Stimulated activated CD4-positive, alpha-beta T cell treated with anti-CD3 and anti-CD28 coated beads, Interleukin-1b, Interleukin-23, amount 100 ng/mL, for 4 hours (primary cell): ENCODE measurements around the gene HOXC10.

ENCODE experiments used
- DNase-seq, 2 donors: peaks; one replicate each; pipeline ENCODE4 v3.0.0-alpha.2; 2020; ENCODE audit warnings: low read depth in 2 of 2

The HOXC10 gene

DNA sequence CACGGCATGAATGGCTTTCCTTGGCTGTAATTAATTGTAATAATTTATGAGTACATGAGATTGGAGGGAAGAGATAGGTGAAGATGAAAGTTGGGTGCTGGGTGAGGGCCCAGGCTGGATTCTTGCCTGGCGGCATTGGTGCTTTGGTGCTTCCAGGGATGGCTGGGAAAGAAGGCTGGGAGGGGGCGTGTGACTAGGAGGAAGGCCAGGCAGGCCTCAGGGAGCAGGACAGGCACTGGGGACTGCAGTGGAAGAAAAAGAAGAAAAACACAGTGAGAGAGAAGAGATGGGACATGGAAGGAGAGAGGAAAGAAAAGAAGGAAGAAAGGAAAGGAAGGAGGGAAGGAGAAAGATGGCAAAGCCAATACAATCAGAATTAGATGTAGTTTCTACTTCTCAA is 18.7 kb downstream of the HOXC10 start:
- no peak for DNase-seq

- DNase-seq = no peak
Measured at GRCh38 chr12:54004063-54004840, 19.3 kb downstream of the HOXC10 start.

DNA sequence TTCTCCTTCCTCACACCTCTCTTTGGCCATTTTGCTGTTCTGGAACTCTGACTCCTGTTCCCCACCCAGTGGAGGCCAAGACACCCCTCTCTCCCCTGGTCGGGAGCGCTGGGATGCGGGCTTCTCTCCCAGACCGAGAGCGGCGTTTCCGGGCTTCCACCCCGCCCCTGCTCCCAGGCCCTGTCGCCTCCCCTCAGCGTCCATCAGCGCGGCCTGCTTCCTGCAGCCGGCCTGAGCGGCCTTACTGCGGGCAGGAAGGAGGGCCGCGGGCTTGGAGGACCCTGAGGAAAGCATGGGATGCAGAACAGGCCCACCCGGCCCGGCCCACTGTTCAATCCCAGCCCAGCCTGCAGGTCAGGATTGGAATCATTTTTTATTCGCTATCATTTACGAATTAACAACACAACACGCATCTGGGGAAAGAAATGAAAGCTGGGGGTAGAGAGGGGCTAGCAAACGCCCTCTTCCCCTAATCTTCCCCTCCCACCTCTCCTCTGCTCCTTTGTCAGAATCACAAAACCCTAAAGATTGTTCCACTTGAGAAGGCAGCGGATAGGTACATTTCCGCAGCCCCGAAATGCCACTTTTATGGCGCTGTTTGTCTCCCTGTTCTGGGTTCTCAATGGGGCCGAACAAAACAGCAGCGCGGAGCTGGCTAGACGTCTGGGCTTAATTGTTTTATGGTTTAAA is 20.0 kb downstream of the HOXC10 start:
- DNase-seq = no peak

- DNase-seq = no peak
Measured at GRCh38 chr12:54005531-54005852, 20.5 kb downstream of the HOXC10 start.

DNA sequence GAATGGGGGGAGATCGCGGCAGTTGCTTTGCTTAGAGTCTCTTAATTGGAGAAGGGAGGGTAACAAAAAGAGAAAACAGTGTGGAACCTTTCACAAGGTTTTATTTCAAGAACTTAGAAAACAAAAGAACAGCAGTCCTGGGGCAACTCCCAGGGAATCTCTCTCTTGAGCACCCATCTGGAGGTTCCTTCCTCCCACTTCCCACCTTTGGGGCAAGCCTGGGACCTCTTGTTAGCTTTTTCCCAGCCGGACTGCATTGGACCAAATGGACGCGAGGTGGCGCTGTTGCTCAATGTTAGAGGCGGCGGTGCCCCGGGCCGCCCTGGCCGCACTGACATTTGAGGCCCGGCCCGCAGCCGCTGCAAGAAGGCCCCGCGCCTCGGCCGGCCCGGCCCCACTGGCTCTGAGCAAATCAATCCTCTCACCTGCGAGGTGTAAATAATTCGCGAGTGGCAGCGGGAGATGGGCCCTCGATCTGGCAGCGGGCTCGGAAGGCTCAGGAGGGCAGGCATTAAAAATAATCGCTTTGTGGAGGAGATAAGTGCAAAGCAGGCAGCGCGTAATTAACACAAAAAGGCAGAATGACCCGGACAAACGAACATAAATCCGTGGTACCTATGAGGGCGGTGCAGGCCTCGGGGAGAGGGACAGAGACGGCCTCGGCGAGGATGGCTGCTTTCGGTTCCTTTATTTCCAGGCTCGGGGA is 21.1 kb downstream of the HOXC10 start:
- peak; percentile 80 to 83 for DNase-seq

GRCh38 chr12:54006559-54007220 is 21.7 kb downstream of the HOXC10 start:
- DNase-seq = no peak

GRCh38 chr12:54007538-54008259 is 22.8 kb downstream of the HOXC10 start:
- DNase-seq = no peak

- no peak for DNase-seq
Measured at GRCh38 chr12:54008260-54008552, 23.3 kb downstream of the HOXC10 start.

GRCh38 chr12:54009171-54010052 is 24.5 kb downstream of the HOXC10 start:
- DNase-seq = peak in 1 of 2 donors; percentile 39

DNA sequence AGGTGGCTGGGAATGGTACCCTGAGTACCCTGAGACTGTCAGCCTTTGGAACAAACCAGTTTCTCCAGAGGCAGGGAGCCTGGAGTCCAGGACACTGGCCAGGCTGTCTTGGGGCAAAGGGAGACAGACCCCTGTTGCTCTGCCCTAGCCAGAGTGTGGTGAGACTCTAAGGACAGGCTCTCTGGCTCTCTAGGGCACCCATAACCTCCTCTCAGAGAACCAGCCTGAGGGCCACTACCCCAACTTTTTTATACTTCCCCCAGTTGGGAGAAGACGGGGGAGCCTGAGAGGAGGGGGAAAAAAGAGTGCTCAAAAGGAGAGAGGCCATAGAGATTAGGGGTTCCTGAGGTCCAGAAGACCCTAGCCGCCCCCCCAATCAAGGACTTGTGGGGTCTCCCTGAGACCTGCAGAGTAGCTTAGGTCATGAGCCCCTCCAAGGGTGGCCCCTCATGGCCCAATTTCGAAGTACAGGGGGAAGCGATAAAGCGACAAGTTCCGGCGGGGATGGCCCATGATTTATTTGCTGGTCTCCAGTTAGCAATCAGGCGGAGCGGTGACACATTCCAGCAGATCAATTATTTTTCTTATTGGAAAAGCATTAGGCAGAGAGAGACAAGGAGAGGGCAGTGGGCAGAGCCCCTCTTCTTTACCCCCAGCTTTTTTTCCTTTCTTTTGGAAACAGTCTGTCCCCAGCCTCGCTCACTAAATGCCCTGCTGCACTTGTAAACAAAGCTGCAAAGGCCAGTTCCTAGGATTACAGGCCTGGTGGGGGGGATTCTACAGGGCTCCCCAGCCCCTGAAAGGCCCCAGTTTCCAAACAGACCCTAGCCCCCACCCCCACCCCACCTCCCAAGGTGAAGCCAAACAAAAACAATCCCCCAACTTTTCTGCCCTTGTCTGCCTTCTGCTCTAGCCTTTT is 25.4 kb downstream of the HOXC10 start:
- no peak for DNase-seq

- no peak for DNase-seq
Measured at GRCh38 chr12:54010972-54011664, 26.2 kb downstream of the HOXC10 start.

DNA sequence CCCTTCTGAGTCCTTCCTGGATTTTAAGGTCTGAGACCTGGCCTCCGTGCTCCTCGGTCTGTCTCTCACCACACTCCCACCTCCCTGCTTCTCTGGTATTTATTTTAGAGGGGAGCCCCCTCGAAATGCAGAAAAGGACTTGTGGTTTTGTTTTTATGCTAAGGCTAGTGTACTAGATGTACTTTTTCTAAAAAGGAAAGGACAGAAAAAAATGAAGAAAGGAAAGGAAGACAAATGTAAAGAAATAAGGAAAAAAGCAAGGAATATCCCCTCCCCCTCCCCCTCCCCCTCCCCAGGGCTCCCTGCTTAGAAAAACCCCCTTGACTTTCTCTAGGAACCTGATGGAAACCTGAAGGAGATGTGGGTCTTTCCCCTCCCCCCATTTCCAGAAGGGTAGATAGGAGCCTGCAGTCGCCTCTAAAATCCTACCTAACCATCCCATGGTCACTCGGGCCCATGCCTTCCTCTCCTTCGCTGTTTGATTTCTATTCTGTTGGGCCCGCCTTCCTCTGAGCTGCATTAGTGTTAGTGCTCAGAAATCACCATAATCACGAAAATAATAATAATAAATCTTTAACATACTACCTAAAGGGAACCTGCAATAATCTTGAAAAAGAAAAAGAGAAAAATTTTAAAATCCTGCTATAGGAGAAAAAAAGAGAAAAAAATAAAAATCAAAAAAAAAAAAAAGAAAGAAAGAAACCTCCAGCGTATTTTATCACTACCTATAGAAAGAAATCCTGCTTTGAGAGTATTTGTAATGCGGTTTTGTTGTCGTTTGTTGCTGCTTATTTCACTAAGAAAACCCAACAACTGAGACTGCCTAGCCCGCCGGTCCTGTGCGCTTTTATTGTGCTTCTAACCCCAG is 27.0 kb downstream of the HOXC10 start:
- no peak for DNase-seq

DNA sequence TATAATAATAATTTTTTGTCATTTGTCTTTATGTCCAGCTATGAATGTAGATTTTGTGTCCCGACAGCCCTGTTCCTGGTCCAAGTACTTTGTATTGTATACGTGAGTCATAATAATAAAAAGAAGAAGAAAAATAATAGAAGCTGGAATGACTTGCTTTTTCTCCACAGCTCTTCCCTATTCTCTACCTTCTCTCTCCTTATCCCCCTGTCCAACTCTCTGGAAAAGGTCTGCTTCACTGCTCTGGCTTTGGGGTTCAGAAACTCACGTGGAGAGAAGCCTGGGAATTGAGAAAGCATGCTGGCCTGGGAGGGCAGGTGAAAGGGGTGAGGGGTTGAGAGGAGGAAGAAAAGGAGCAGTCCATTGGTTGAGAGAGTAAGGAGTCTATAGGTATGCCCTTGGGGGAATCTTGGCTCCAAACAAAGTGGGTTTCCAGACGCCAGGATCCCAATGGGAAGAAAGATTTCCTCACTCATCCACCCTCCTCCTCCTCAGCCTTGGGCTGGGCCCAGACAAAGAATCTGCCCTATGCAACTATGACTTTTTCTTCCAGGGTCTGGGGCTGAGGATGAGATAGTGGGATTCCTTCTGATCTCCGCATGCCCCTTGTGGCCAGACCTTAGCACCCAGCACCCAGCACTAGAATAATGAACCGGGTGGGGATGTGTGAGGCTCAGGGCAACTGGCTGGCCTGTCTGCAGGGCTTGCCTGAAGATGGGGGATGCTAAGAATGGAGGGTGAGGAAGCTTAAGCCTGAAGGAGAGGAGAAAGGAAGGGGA is 27.9 kb downstream of the HOXC10 start:
- no peak for DNase-seq

DNA sequence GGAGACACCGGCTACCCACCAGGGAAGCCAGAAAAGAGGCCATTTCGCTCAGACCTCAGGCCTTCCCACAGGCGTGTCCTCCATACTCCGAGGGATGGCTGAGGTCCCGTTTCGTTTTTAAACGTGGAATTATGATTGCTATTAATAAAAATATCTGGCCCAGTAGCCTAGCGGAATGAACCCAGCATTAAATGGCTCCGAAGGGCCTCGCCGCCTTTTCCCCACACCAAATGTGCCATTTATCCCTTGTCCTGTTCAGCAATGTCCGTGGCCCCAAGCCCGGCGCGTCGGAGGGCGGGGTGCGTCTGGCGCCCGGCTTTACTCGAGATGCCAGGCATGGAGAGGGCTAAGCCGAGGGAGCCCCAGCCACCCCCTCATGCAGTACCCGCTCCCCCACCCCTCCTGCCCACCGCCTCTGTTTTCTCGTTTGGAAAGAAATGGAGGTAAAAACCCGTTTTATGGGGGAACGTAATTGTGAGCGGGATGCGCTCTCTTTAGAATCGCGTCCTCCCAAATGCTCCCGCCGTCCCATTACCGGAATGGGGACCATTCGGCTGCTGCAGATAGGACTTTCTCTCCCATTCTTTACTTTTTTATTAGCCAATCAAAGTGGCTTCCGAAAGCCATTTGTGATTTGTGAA is 29.6 kb downstream of the HOXC10 start:
- DNase-seq = no peak

GRCh38 chr12:54015018-54015931 is 30.3 kb downstream of the HOXC10 start:
- no peak for DNase-seq

DNA sequence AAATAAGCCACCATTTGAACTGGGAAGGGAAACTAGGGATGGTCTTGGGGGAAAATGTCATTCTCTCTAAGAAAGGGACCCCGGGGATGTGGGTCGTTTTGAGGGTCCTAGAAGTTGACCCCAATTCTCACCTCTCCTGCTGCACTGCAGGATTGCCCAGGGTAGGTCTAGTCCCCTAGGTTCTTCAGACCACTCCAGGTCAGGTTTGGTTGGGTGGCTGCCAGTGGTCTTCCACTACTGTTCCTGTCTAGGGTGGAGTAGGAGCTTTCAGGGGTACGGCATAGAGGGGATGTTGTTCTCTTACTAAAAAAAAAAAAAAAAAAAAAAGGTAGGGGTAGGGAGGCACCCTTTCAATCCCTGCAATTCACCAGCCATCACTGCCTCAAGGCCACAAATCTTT is 31.1 kb downstream of the HOXC10 start:
- DNase-seq = no peak
